GM18505 (cell line): ENCODE measurements around the gene IWS1.
A peak's percentile ranks its signal among the peaks of the same experiment; 100 is the strongest.
"Not testable (repeated sequence)": the region's sequence is repeated elsewhere in the genome, so short reads cannot be mapped to it uniquely, and the experiment has no call there.

Experiments
- ATAC-seq: cut with Tn5 transposase; IDR thresholded peaks from one replicate; pipeline ENCODE4 v1.9.1; 2021; ENCODE audit not compliant: unreplicated experiment
- POLR2A ChIP-seq: IDR thresholded peaks from 4 replicates; pipeline ENCODE4 v1.6.1; 2011; ENCODE audit warnings: borderline replicate concordance; ENCODE audit not compliant: insufficient read depth, insufficient read length; ENCODE audit errors: extremely low read depth

Gene IWS1

GRCh38 chr2:127526132-127527000, at the start of gene IWS1:
Gene IWS1 (minus strand): TSS chr2:127526489. CDS start chr2:127526208, 281 bp downstream.
- peak; percentile 90 for ATAC-seq
- peak; percentile 85 for TF ChIP-seq POLR2A

- ATAC-seq = no peak
- no peak for TF ChIP-seq POLR2A
Observed at GRCh38 chr2:127575941-127576432, 49.7 kb upstream of the IWS1 start.

GRCh38 chr2:127575185-127575765, 49.0 kb upstream of the IWS1 start:
- ATAC-seq = peak; percentile 57
- TF ChIP-seq POLR2A = no peak

GRCh38 chr2:127574656-127575055, 48.4 kb upstream of the IWS1 start:
- no peak for ATAC-seq
- TF ChIP-seq POLR2A = no peak

- no peak for ATAC-seq
- no peak for TF ChIP-seq POLR2A
Observed at GRCh38 chr2:127573771-127574170, 47.5 kb upstream of the IWS1 start.

DNA sequence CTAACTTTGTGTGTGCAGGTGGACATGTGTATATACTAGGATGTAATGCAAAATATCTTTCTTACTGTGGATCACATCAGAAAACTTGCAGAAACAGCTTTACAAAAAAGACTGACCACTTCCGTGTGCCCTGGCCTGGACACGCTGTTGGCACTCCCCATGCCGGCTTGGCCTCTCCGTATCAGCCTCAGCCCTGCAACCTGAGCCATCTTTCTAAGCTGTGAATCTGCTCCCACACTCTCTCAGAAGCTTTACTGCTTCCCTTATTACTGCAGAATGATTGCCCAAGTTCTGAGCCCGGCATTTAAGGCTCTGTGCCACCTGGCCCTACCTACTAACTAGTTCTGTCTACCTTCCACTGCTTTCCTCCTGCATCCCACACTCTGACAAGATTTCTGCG, 47.0 kb upstream of the IWS1 start:
- no peak for TF ChIP-seq POLR2A
- ATAC-seq = no peak

- ATAC-seq = no peak
- no peak for TF ChIP-seq POLR2A
Observed at GRCh38 chr2:127572841-127573240, 46.6 kb upstream of the IWS1 start.

GRCh38 chr2:127572352-127572751, 46.1 kb upstream of the IWS1 start:
- ATAC-seq = not testable (repeated sequence)

GRCh38 chr2:127570282-127571250, 44.3 kb upstream of the IWS1 start:
- no peak for ATAC-seq
- TF ChIP-seq POLR2A = no peak

DNA sequence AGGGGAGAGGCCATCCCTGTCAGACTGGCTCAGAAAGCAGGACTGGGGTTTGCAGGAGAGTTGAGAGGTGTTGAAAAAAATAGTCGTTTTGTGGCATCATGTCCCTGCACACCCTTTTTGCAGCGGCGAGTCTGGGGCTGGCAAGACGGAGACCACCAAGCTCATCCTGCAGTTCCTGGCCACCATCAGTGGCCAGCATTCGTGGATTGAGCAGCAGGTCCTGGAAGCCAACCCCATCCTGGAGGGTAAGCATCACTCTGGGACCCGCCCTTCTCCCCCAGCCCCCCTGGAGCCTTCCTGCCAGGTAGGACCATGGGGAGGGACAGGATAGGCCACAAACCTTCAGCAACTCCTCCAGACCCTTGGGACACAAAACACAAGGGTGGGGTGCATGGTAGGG, 43.4 kb upstream of the IWS1 start:
- TF ChIP-seq POLR2A = no peak
- ATAC-seq = no peak

- ATAC-seq = no peak
- no peak for TF ChIP-seq POLR2A
Observed at GRCh38 chr2:127568128-127568527, 41.8 kb upstream of the IWS1 start.

- ATAC-seq = no peak
- TF ChIP-seq POLR2A = no peak
Observed at GRCh38 chr2:127567351-127567854, 41.1 kb upstream of the IWS1 start.

DNA sequence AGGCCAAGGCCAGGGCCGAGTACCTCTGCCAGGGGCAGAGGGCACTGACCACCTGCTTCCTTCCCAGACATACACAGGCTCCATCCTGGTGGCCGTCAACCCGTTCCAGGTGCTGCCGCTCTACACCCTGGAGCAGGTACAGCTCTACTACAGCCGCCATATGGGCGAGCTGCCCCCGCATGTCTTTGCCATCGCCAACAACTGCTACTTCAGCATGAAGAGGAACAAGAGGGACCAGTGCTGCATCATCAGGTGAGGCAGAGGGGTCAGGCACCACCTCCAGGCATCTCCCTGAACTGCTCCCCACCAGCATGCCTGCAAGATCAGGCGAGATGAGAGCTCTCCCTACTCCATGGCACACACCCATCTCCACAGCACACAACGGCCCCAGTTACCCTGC, 40.3 kb upstream of the IWS1 start:
- no peak for TF ChIP-seq POLR2A

More for the DNA sequence above, 40.3 kb upstream of the IWS1 start:
- ATAC-seq = no peak
